Mucosa of stomach (tissue), 1 donor: ENCODE results near the gene ZNF230.

Experiments
- H3K27me3 ChIP-seq: one replicate; pipeline ENCODE4 v1.7.0; 2013; ENCODE audit warnings: mild to moderate bottlenecking, low read length; ENCODE audit not compliant: control insufficient read depth, insufficient read depth
- H3K36me3 ChIP-seq: one replicate; pipeline ENCODE4 v1.7.0; 2013; ENCODE audit warnings: low read length; ENCODE audit not compliant: control insufficient read depth, insufficient read depth
- H3K4me1 ChIP-seq: one replicate; pipeline ENCODE4 v1.7.0; 2013; ENCODE audit warnings: mild to moderate bottlenecking, low read length; ENCODE audit not compliant: control insufficient read depth, insufficient read depth
- H3K4me3 ChIP-seq: one replicate; pipeline ENCODE4 v1.7.0; 2013; ENCODE audit warnings: low read length
- H3K9ac ChIP-seq: one replicate; pipeline ENCODE4 v1.7.0; 2013; ENCODE audit warnings: mild to moderate bottlenecking, low read length, moderate library complexity
- H3K9me3 ChIP-seq: one replicate; pipeline ENCODE4 v1.7.0; 2013; ENCODE audit warnings: mild to moderate bottlenecking, low read length, moderate library complexity; ENCODE audit not compliant: control insufficient read depth
- donor health status: Pancreatic carcinoma.

Gene ZNF230

DNA sequence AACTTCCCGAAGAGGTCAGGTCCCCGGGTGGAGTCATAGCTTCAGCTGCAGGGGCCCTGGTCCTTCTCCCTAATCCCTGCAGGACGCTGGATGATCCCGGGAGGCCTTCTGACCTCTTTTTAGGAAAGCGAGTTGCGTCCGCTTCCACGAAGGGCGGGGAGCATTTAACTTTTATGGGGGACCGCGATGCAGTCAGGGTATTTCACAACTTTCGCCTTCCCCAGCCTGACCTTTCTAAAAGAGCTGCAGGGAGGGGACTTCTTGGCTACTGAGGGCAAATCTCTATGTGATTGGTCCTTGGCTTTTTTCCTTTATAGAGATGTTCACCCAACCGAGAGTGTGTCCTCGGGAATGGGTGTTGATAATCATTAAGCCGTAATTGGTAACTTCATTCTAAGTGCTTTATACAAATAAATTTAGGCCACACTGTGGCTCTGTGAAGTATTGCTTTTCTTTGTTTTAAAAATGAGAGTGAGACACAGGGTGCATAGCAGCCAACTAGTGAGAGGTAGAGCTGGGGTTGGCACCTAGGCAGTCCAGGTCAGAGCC lies 778 bp downstream of the ZNF230 start:
- no peaks in the 10 kb centered on the region for H3K27me3 ChIP-seq
- H3K9ac ChIP-seq = peak overlapping the region; percentile 69
- H3K4me3 ChIP-seq = peak overlapping the region; percentile 88
- H3K36me3 ChIP-seq = peaks cover 9% of the 10 kb centered on the region
- no peaks in the 10 kb centered on the region for H3K4me1 ChIP-seq
- H3K9me3 ChIP-seq = peaks cover 6% of the 10 kb centered on the region

- no peaks in the 10 kb centered on the region for H3K27me3 ChIP-seq
- peaks cover 23% of the 10 kb centered on the region for H3K36me3 ChIP-seq
- peaks cover 21% of the 10 kb centered on the region for H3K9me3 ChIP-seq
- H3K9ac ChIP-seq = no peak overlapping the region
- no peaks in the 10 kb centered on the region for H3K4me1 ChIP-seq
- no peak overlapping the region for H3K4me3 ChIP-seq
These were observed 3.2 kb downstream of the ZNF230 start for GRCh38 chr19:44005973-44006372.

GRCh38 chr19:44007473-44007872 lies 4.7 kb downstream of the ZNF230 start:
- peaks cover 22% of the 10 kb centered on the region for H3K9me3 ChIP-seq
- no peak overlapping the region for H3K9ac ChIP-seq
- H3K4me1 ChIP-seq = no peaks in the 10 kb centered on the region
- H3K27me3 ChIP-seq = no peaks in the 10 kb centered on the region
- no peak overlapping the region for H3K4me3 ChIP-seq
- H3K36me3 ChIP-seq = peaks cover 30% of the 10 kb centered on the region

DNA sequence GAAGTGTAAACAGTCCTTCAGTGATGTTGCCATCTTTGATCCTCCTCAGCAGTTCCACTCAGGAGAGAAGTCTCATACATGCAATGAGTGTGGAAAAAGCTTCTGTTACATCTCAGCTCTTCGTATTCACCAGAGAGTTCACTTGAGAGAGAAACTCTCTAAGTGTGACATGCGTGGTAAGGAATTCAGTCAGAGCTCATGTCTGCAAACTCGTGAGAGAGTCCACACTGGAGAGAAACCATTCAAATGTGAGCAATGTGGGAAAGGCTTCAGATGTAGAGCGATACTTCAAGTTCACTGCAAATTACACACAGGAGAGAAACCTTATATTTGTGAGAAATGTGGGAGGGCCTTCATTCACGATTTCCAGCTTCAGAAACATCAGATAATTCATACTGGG lies 7.7 kb downstream of the ZNF230 start:
- Histone ChIP-seq H3K36me3 (peaks cover 30% of the 10 kb centered on the region), H3K4me1 (no peaks in the 10 kb centered on the region), H3K9me3 (peaks cover 22% of the 10 kb centered on the region), H3K4me3 (no peak overlapping the region), H3K9ac (no peak overlapping the region), H3K27me3 (no peaks in the 10 kb centered on the region)

DNA sequence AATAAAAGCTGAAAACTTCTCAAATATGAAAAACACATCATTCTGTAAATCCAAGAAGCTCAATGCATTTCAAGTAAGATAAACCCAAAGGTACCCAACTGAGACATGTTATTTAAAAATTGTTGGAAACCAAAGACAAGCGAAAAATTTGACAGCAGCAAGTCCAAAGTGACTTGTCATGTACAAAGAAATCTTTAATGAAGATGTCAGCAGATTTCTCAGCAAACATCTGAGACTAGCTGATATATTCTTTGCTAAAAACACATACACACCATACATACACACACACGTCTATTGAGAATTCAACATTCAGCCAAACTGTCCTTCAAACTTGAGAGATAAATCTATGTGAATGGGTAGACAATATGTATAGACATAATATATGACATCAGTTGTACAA lies 16.7 kb downstream of the ZNF230 start:
- Histone ChIP-seq H3K9me3 (no peaks in the 10 kb centered on the region), H3K4me1 (no peaks in the 10 kb centered on the region), H3K36me3 (no peaks in the 10 kb centered on the region), H3K4me3 (no peak overlapping the region), H3K9ac (no peak overlapping the region), H3K27me3 (no peaks in the 10 kb centered on the region)

DNA sequence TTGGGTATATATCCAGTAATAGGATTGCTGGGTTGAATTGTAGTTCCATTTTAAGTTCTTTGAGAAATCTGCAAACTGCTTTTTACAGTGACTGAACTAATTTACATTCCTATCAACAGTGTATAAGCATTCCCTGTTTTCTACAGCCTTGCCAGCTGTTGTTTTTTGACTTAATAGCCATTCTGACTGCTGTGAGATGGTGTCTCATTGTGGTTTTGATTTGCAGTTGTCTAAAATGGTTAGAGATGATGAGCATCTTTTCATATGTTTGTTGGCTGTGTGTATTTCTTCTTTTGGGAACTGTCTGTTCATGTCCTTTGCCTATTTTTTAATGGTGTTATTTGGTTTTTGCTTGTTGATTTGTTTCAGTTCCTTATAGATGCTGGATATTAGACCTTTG lies 18.5 kb downstream of the ZNF230 start:
- Histone ChIP-seq H3K9me3 (no peaks in the 10 kb centered on the region), H3K9ac (no peak overlapping the region), H3K4me1 (peaks cover 9% of the 10 kb centered on the region), H3K27me3 (no peaks in the 10 kb centered on the region), H3K36me3 (no peaks in the 10 kb centered on the region), H3K4me3 (no peak overlapping the region)

DNA sequence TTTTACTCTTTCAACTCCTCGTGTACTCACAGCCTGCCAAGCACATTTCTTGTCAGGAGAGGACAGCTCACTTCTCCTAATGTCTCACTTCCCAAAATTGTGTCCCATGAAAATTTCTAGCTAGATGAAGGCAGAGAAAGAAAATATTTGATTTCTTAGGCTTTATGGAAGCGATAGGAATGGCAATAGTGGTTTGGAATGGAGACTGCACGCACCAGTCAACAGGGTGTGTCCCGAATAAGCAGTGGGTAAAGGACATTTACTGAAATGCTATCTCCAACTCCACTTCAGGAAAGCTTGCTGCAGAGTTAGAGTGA lies 22.1 kb downstream of the ZNF230 start:
- H3K9me3 ChIP-seq = no peaks in the 10 kb centered on the region
- H3K9ac ChIP-seq = peak overlapping the region; percentile 89
- peaks cover 5% of the 10 kb centered on the region for H3K36me3 ChIP-seq
- no peaks in the 10 kb centered on the region for H3K27me3 ChIP-seq
- peak overlapping the region; percentile 97 for H3K4me3 ChIP-seq
- H3K4me1 ChIP-seq = peaks cover 9% of the 10 kb centered on the region

GRCh38 chr19:44025217-44025936 lies 22.6 kb downstream of the ZNF230 start, which contains the start of gene ZNF222:
Gene ZNF222 (plus strand): TSS chr19:44025379. CDS start chr19:44025437, 58 bp downstream.
- H3K27me3 ChIP-seq = no peaks in the 10 kb centered on the region
- peak within 1 kb of the TSS; percentile 97 for H3K4me3 ChIP-seq
- H3K4me1 ChIP-seq = peaks cover 9% of the 10 kb centered on the region
- H3K9me3 ChIP-seq = peaks cover under 1% of the 10 kb centered on the region
- H3K9ac ChIP-seq = peak within 1 kb of the TSS; percentile 89
- peaks cover 5% of the 10 kb centered on the region for H3K36me3 ChIP-seq

GRCh38 chr19:44026622-44027021 lies 23.9 kb downstream of the ZNF230 start:
- Histone ChIP-seq H3K4me1 (peaks cover 9% of the 10 kb centered on the region), H3K27me3 (no peaks in the 10 kb centered on the region), H3K36me3 (peaks cover 5% of the 10 kb centered on the region), H3K9ac (no peak overlapping the region), H3K9me3 (peaks cover 7% of the 10 kb centered on the region), H3K4me3 (no peak overlapping the region)

DNA sequence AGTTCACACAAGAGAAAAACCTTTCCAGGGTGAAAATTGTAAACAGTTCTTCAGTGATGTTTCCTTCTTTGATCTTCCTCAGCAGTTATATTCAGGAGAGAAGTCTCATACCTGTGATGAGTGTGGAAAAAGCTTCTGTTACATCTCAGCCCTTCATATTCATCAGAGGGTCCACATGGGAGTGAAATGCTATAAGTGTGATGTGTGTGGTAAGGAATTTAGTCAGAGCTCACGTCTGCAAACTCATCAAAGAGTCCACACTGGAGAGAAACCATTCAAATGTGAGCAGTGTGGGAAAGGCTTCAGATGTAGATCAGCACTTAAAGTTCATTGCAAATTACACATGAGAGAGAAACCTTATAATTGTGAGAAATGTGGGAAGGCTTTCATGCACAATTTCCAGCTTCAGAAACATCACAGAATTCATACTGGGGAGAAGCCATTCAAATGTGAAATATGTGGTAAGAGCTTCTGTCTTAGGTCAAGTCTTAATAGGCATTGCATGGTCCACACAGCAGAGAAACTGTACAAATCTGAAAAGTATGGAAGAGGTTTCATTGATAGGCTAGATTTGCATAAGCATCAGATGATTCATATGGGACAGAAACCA lies 29.3 kb downstream of the ZNF230 start:
- H3K4me3 ChIP-seq = no peak overlapping the region
- no peaks in the 10 kb centered on the region for H3K27me3 ChIP-seq
- no peaks in the 10 kb centered on the region for H3K4me1 ChIP-seq
- H3K9me3 ChIP-seq = peaks cover 29% of the 10 kb centered on the region
- no peak overlapping the region for H3K9ac ChIP-seq
- H3K36me3 ChIP-seq = peaks cover 5% of the 10 kb centered on the region

GRCh38 chr19:44042147-44042546 lies 39.4 kb downstream of the ZNF230 start:
- no peak overlapping the region for H3K9ac ChIP-seq
- H3K27me3 ChIP-seq = no peaks in the 10 kb centered on the region
- H3K4me1 ChIP-seq = no peaks in the 10 kb centered on the region
- H3K9me3 ChIP-seq = no peaks in the 10 kb centered on the region
- no peak overlapping the region for H3K4me3 ChIP-seq
- no peaks in the 10 kb centered on the region for H3K36me3 ChIP-seq

- Histone ChIP-seq H3K9ac (peak overlapping the region; percentile 36), H3K9me3 (no peaks in the 10 kb centered on the region), H3K4me3 (peak overlapping the region; percentile 97), H3K4me1 (no peaks in the 10 kb centered on the region), H3K27me3 (no peaks in the 10 kb centered on the region), H3K36me3 (no peaks in the 10 kb centered on the region)
These were observed 48.2 kb downstream of the ZNF230 start for GRCh38 chr19:44050740-44051649.
